Measurements from ENCODE around the gene EPB42.

Gene EPB42

GRCh38 chr15:43267439-43267838 is 46.6 kb upstream of the EPB42 start:
- no peak overlapping the region for H3K4me2 ChIP-seq (ENCODE audit: low read depth, low read length, poor library complexity, severe bottlenecking)
- H3K27me3 ChIP-seq (ENCODE audit: low read length), result no peaks in the 10 kb centered on the region
- no peak overlapping the region for H3K9ac ChIP-seq (ENCODE audit: low read length)
- no peak overlapping the region for H3K27ac ChIP-seq (ENCODE audit: low read depth, low read length)
- H3K9me2 ChIP-seq (replicated peaks; ENCODE audit: insufficient read depth, low read length), result no peaks in the 10 kb centered on the region
- 0 out of 2 replicates have a peak, but pooled peaks cover 4% of the 10 kb centered on the region for H3K9me3 ChIP-seq (ENCODE audit: insufficient read depth, low read length)
- H3K4me3 ChIP-seq (ENCODE audit: insufficient read depth, low read length, poor library complexity, severe bottlenecking), result no peak overlapping the region
- no peaks in the 10 kb centered on the region for H3K79me2 ChIP-seq (ENCODE audit: insufficient read depth, low read length)
- TF ChIP-seq CTCF (IDR thresholded peaks at IDR 0.05; ENCODE audit: insufficient read depth, low read length, poor library complexity, severe bottlenecking) (no peak), EZH2phosphoT487 (conservative IDR thresholded peaks at IDR 0.05; ENCODE audit: low read length) (no peak)
- H3K36me3 ChIP-seq (ENCODE audit: low read length), result no peaks in the 10 kb centered on the region
- no peaks in the 10 kb centered on the region for H4K20me1 ChIP-seq (ENCODE audit: low read depth, low read length)
- no peaks in the 10 kb centered on the region for H3F3A ChIP-seq (ENCODE audit: insufficient read depth)
- no peak overlapping the region for H2AFZ ChIP-seq (ENCODE audit: low read depth, low read length, severe bottlenecking)

GRCh38 chr15:43266834-43267233 is 46.0 kb upstream of the EPB42 start, which contains the start of gene TGM5:
TGM5 (minus strand) TSS chr15:43266928; CDS start chr15:43266849, 79 bp downstream.
- H3K36me3 ChIP-seq (ENCODE audit: low read length), result no peaks in the 10 kb centered on the region
- H3K9ac ChIP-seq (ENCODE audit: low read length), result no peak within 1 kb of the TSS
- H3K79me2 ChIP-seq (ENCODE audit: insufficient read depth, low read length), result no peaks in the 10 kb centered on the region
- H4K20me1 ChIP-seq (ENCODE audit: low read depth, low read length), result no peaks in the 10 kb centered on the region
- H3K9me3 ChIP-seq (ENCODE audit: insufficient read depth, low read length), result 0 out of 2 replicates have a peak, but pooled peaks cover 2% of the 10 kb centered on the region
- no peaks in the 10 kb centered on the region for H3K27me3 ChIP-seq (ENCODE audit: low read length)
- H3K27ac ChIP-seq (ENCODE audit: low read depth, low read length), result no peak within 1 kb of the TSS
- TF ChIP-seq CTCF (IDR thresholded peaks at IDR 0.05; ENCODE audit: insufficient read depth, low read length, poor library complexity, severe bottlenecking) (no peak), EZH2phosphoT487 (conservative IDR thresholded peaks at IDR 0.05; ENCODE audit: low read length) (no peak)
- H3F3A ChIP-seq (ENCODE audit: insufficient read depth), result no peaks in the 10 kb centered on the region
- no peak within 1 kb of the TSS for H3K4me3 ChIP-seq (ENCODE audit: insufficient read depth, low read length, poor library complexity, severe bottlenecking)
- H2AFZ ChIP-seq (ENCODE audit: low read depth, low read length, severe bottlenecking), result no peak within 1 kb of the TSS
- no peak within 1 kb of the TSS for H3K4me2 ChIP-seq (ENCODE audit: low read depth, low read length, poor library complexity, severe bottlenecking)
- H3K9me2 ChIP-seq (replicated peaks; ENCODE audit: insufficient read depth, low read length), result no peaks in the 10 kb centered on the region

- no peak overlapping the region for H2AFZ ChIP-seq (ENCODE audit: low read depth, low read length, severe bottlenecking)
- H3K36me3 ChIP-seq (ENCODE audit: low read length), result no peaks in the 10 kb centered on the region
- no peaks in the 10 kb centered on the region for H3F3A ChIP-seq (ENCODE audit: insufficient read depth)
- H3K4me2 ChIP-seq (ENCODE audit: low read depth, low read length, poor library complexity, severe bottlenecking), result no peak overlapping the region
- no peaks in the 10 kb centered on the region for H3K9me3 ChIP-seq (ENCODE audit: insufficient read depth, low read length)
- no peaks in the 10 kb centered on the region for H3K27me3 ChIP-seq (ENCODE audit: low read length)
- H3K79me2 ChIP-seq (ENCODE audit: insufficient read depth, low read length), result no peaks in the 10 kb centered on the region
- H3K9ac ChIP-seq (ENCODE audit: low read length), result no peak overlapping the region
- H3K27ac ChIP-seq (ENCODE audit: low read depth, low read length), result no peak overlapping the region
- H4K20me1 ChIP-seq (ENCODE audit: low read depth, low read length), result no peaks in the 10 kb centered on the region
- H3K9me2 ChIP-seq (replicated peaks; ENCODE audit: insufficient read depth, low read length), result no peaks in the 10 kb centered on the region
- H3K4me3 ChIP-seq (ENCODE audit: insufficient read depth, low read length, poor library complexity, severe bottlenecking), result no peak overlapping the region
- TF ChIP-seq CTCF (IDR thresholded peaks at IDR 0.05; ENCODE audit: insufficient read depth, low read length, poor library complexity, severe bottlenecking) (no peak), EZH2phosphoT487 (conservative IDR thresholded peaks at IDR 0.05; ENCODE audit: low read length) (no peak)
These were observed 45.6 kb upstream of the EPB42 start for GRCh38 chr15:43266386-43266785.
